ENCODE data around the gene ATG4D.

DNA sequence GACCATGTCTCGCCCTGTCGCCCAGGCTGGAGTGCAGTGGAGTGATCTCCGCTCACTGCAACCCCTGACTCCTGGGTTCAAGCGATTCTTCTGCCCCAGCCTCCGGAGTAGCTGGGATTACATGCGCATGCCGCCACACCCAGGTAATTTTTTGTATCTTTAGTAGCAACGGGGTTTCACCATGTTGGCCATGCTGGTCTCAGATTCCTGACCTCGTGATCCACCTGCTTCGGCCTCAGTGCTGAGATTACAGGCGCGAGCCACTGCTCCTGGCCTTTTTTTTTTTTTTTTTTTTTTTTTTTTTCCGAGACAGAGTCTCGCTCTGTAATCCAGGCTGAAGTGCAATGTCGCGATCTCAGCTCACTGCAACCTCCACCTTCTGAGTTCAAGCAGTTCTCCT lies 35.7 kb upstream of the ATG4D start:
- TF ChIP-seq EP300 (IDR thresholded peaks at IDR 0.05): no peak
- TF ChIP-seq, protein P1, sequence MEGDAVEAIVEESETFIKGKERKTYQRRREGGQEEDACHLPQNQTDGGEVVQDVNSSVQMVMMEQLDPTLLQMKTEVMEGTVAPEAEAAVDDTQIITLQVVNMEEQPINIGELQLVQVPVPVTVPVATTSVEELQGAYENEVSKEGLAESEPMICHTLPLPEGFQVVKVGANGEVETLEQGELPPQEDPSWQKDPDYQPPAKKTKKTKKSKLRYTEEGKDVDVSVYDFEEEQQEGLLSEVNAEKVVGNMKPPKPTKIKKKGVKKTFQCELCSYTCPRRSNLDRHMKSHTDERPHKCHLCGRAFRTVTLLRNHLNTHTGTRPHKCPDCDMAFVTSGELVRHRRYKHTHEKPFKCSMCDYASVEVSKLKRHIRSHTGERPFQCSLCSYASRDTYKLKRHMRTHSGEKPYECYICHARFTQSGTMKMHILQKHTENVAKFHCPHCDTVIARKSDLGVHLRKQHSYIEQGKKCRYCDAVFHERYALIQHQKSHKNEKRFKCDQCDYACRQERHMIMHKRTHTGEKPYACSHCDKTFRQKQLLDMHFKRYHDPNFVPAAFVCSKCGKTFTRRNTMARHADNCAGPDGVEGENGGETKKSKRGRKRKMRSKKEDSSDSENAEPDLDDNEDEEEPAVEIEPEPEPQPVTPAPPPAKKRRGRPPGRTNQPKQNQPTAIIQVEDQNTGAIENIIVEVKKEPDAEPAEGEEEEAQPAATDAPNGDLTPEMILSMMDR (IDR thresholded peaks at IDR 0.05): no peak

Data from gastroesophageal sphincter (tissue), 3 donors.